ENCODE measurements around the gene ATAD3A. TPM values are rescaled to one million over a fixed set of nuclear protein-coding genes. Genes with fewer than 3 reads are reported as not detected.
"Not testable (repeated sequence)": the region's sequence is repeated elsewhere in the genome, so short reads cannot be mapped to it uniquely, and the experiment has no call there.

The ATAD3A gene
- total and polyA plus RNA-seq, 7 experiments from 2014 or later, result 5.4 to 41.3 (median 21.5) TPM

- DNase-seq (peak; percentile 52 to 77 (median 73)), ATAC-seq (peak; percentile 75)
- Histone ChIP-seq H3K4me3 (ENCODE audit: low read length) (peak overlapping the region; percentile 30), H3K27ac (ENCODE audit: low read depth, low read length) (peak overlapping the region; percentile 45)
- intact Hi-C loops (cut with micrococcal nuclease), result loop anchor here (2.0 kb wide), 1 partner anchor 106 kb away; the partner anchor contains the start of gene CCNL2 (in 2 of the 2)
- Mint-ChIP-seq H3K4me1 (peaks cover 8 to 18% (median 12%) of the 10 kb centered on the region in 7 donors), H3K4me3 (peak overlapping the region; percentile 74 to 95 (median 86)), H3K27ac (peak overlapping the region; percentile 71 to 94 (median 89))
- not testable (repeated sequence) for H3K36me3 Mint-ChIP-seq; H3K36me3 ChIP-seq (ENCODE audit: control insufficient read depth in 2 of 3, insufficient read depth in 3 of 3, low read length in 3 of 3); H3K27me3 ChIP-seq (ENCODE audit: control insufficient read depth in 2 of 2, insufficient read depth in 2 of 2, low read length in 2 of 2); H3K9me3 Mint-ChIP-seq; H3K27me3 Mint-ChIP-seq; H3K4me1 ChIP-seq (ENCODE audit: control insufficient read depth in 2 of 2, insufficient read depth in 2 of 2, low read length in 2 of 2); H3K9me3 ChIP-seq (ENCODE audit: control insufficient read depth in 2 of 3, low read length in 3 of 3)
- POLR2A ChIA-PET, result interaction anchor here (0.6 to 1.2 kb wide), 3 partner anchors 69 to 111 kb away, joined by 3 read pairs; partner anchors contain the start of gene MIB2
- CTCF ChIA-PET, result interaction anchor here (0.6 to 1.2 kb wide), 5 partner anchors 17 to 318 kb away, joined by 3 to 4 read pairs (median 3); no protein-coding TSS in a partner anchor
Measured at GRCh38 chr1:1504777-1505365, 7.1 kb upstream of the ATAD3A start.

GRCh38 chr1:1505366-1505798 lies 6.6 kb upstream of the ATAD3A start:
- Histone ChIP-seq H3K27ac (ENCODE audit: low read depth, low read length) (peak overlapping the region; percentile 45), H3K4me3 (ENCODE audit: low read length) (peak overlapping the region; percentile 30)
- not testable (repeated sequence) for DNase-seq; H3K36me3 ChIP-seq (ENCODE audit: control insufficient read depth in 2 of 3, insufficient read depth in 3 of 3, low read length in 3 of 3); H3K36me3 Mint-ChIP-seq; H3K9me3 Mint-ChIP-seq; H3K27me3 Mint-ChIP-seq; H3K4me1 ChIP-seq (ENCODE audit: control insufficient read depth in 2 of 2, insufficient read depth in 2 of 2, low read length in 2 of 2); H3K27me3 ChIP-seq (ENCODE audit: control insufficient read depth in 2 of 2, insufficient read depth in 2 of 2, low read length in 2 of 2); H3K9me3 ChIP-seq (ENCODE audit: control insufficient read depth in 2 of 3, low read length in 3 of 3)
- CTCF ChIA-PET, result interaction anchor here (1.1 to 1.2 kb wide), 2 partner anchors 16 to 64 kb away, joined by 3 read pairs; no protein-coding TSS in a partner anchor
- Mint-ChIP-seq H3K4me1 (peaks cover 8 to 18% (median 12%) of the 10 kb centered on the region in 7 donors), H3K27ac (peak overlapping the region; percentile 71 to 94 (median 89)), H3K4me3 (peak overlapping the region; percentile 74 to 95 (median 86))
- intact Hi-C loops (cut with micrococcal nuclease), result loop anchor here (2.0 kb wide), 1 partner anchor 107 kb away; the partner anchor contains the start of gene CCNL2 (in 2 of the 2)
- peak; percentile 75 for ATAC-seq
- POLR2A ChIA-PET, result interaction anchor here (1.2 kb wide), 1 partner anchor 110 kb away, joined by 3 read pairs; the partner anchor contains the start of gene MIB2

- not testable (repeated sequence) for H3K36me3 Mint-ChIP-seq
- intact Hi-C loops (cut with micrococcal nuclease), result loop anchor here (2.0 kb wide), 1 partner anchor 107 kb away; the partner anchor contains the start of gene CCNL2 (in 2 of the 2)
Measured at GRCh38 chr1:1505801-1506200, 6.2 kb upstream of the ATAD3A start.

GRCh38 chr1:1507305-1507704 lies 4.7 kb upstream of the ATAD3A start:
- DNase-seq, result no peak
- intact Hi-C loops (cut with micrococcal nuclease), result no loop called here
- peak overlapping the region in 1 of 9 donors; percentile 38 for H3K27ac Mint-ChIP-seq
- H3K36me3 Mint-ChIP-seq, result no peaks in the 10 kb centered on the region
- H3K4me3 ChIP-seq (ENCODE audit: low read length), result no peak overlapping the region
- H3K27ac ChIP-seq (ENCODE audit: low read depth, low read length), result no peak overlapping the region
- no peaks in the 10 kb centered on the region for H3K27me3 ChIP-seq (ENCODE audit: control insufficient read depth in 2 of 2, insufficient read depth in 2 of 2, low read length in 2 of 2)
- no peaks in the 10 kb centered on the region for H3K27me3 Mint-ChIP-seq
- CTCF ChIA-PET, result no interaction called here
- peaks cover 4 to 5% of the 10 kb centered on the region in 2 donors for H3K4me1 ChIP-seq (ENCODE audit: control insufficient read depth in 2 of 2, insufficient read depth in 2 of 2, low read length in 2 of 2)
- peaks cover 0 to 3% (median 0%) of the 10 kb centered on the region in 3 experiments for H3K36me3 ChIP-seq (ENCODE audit: control insufficient read depth in 2 of 3, insufficient read depth in 3 of 3, low read length in 3 of 3)
- ATAC-seq, result no peak
- H3K9me3 ChIP-seq (ENCODE audit: control insufficient read depth in 2 of 3, low read length in 3 of 3), result no peaks in the 10 kb centered on the region
- H3K4me1 Mint-ChIP-seq, result peaks cover 14 to 25% (median 19%) of the 10 kb centered on the region in 7 donors
- no peaks in the 10 kb centered on the region for H3K9me3 Mint-ChIP-seq
- POLR2A ChIA-PET, result interaction anchor here (0.7 kb wide), 1 partner anchor 504 kb away, joined by 4 read pairs; no protein-coding TSS in a partner anchor
- no peak overlapping the region for H3K4me3 Mint-ChIP-seq

More at GRCh38 chr1:1505801-1506200, 6.2 kb upstream of the ATAD3A start:
- CTCF ChIA-PET; H3K27me3 Mint-ChIP-seq; ATAC-seq; H3K36me3 ChIP-seq (ENCODE audit: control insufficient read depth in 2 of 3, insufficient read depth in 3 of 3, low read length in 3 of 3); H3K4me1 ChIP-seq (ENCODE audit: control insufficient read depth in 2 of 2, insufficient read depth in 2 of 2, low read length in 2 of 2); H3K9me3 ChIP-seq (ENCODE audit: control insufficient read depth in 2 of 3, low read length in 3 of 3); H3K27ac ChIP-seq (ENCODE audit: low read depth, low read length); POLR2A ChIA-PET; H3K27me3 ChIP-seq (ENCODE audit: control insufficient read depth in 2 of 2, insufficient read depth in 2 of 2, low read length in 2 of 2); H3K4me3 ChIP-seq (ENCODE audit: low read length); DNase-seq; H3K9me3 Mint-ChIP-seq: not testable (repeated sequence)
- Mint-ChIP-seq H3K4me1 (peaks cover 9 to 20% (median 14%) of the 10 kb centered on the region in 7 donors), H3K27ac (peak overlapping the region in 7 of 9 donors; percentile 19 to 89 (median 77)), H3K4me3 (peak overlapping the region; percentile 15 to 95 (median 84))

GRCh38 chr1:1508775-1509464 lies 3.0 kb upstream of the ATAD3A start:
- POLR2A ChIA-PET; H3K27me3 Mint-ChIP-seq; ATAC-seq; H3K9me3 ChIP-seq (ENCODE audit: control insufficient read depth in 2 of 3, low read length in 3 of 3); intact Hi-C loops (cut with micrococcal nuclease); H3K27ac Mint-ChIP-seq; H3K4me3 Mint-ChIP-seq; H3K9me3 Mint-ChIP-seq; H3K27ac ChIP-seq (ENCODE audit: low read depth, low read length); CTCF ChIA-PET; DNase-seq; H3K4me1 ChIP-seq (ENCODE audit: control insufficient read depth in 2 of 2, insufficient read depth in 2 of 2, low read length in 2 of 2); H3K4me3 ChIP-seq (ENCODE audit: low read length); H3K36me3 Mint-ChIP-seq; H3K36me3 ChIP-seq (ENCODE audit: control insufficient read depth in 2 of 3, insufficient read depth in 3 of 3, low read length in 3 of 3); H3K27me3 ChIP-seq (ENCODE audit: control insufficient read depth in 2 of 2, insufficient read depth in 2 of 2, low read length in 2 of 2): not testable (repeated sequence)
- peaks cover 14 to 27% (median 22%) of the 10 kb centered on the region in 7 donors for H3K4me1 Mint-ChIP-seq

- H3K27me3 ChIP-seq (ENCODE audit: control insufficient read depth in 2 of 2, insufficient read depth in 2 of 2, low read length in 2 of 2); H3K4me3 Mint-ChIP-seq; H3K27me3 Mint-ChIP-seq; H3K36me3 ChIP-seq (ENCODE audit: control insufficient read depth in 2 of 3, insufficient read depth in 3 of 3, low read length in 3 of 3); H3K27ac ChIP-seq (ENCODE audit: low read depth, low read length); POLR2A ChIA-PET; H3K4me3 ChIP-seq (ENCODE audit: low read length); H3K9me3 ChIP-seq (ENCODE audit: control insufficient read depth in 2 of 3, low read length in 3 of 3); intact Hi-C loops (cut with micrococcal nuclease); DNase-seq; H3K36me3 Mint-ChIP-seq; H3K27ac Mint-ChIP-seq; H3K4me1 ChIP-seq (ENCODE audit: control insufficient read depth in 2 of 2, insufficient read depth in 2 of 2, low read length in 2 of 2); CTCF ChIA-PET; ATAC-seq; H3K9me3 Mint-ChIP-seq: not testable (repeated sequence)
- H3K4me1 Mint-ChIP-seq, result peaks cover 14 to 27% (median 23%) of the 10 kb centered on the region in 7 donors
Measured at GRCh38 chr1:1509465-1509850, 2.5 kb upstream of the ATAD3A start.

All from naive thymus-derived CD4-positive, alpha-beta T cell (primary cell).